HEK293 (cell line): ENCODE results near the gene ABI3BP.

Experiments
- KLF9 ChIP-seq: fragments of 450-650 bp; formaldehyde crosslinking; IDR thresholded peaks from 2 replicates; pipeline ENCODE4 v1.5.1; 2016; ENCODE audit warnings: missing biosample characterization, missing genetic modification characterization, low read depth
- SCRT1 ChIP-seq: fragments of 450-650 bp; formaldehyde crosslinking; IDR thresholded peaks from 2 replicates; pipeline ENCODE4 v1.5.1; 2016; ENCODE audit warnings: missing biosample characterization, missing genetic modification characterization, borderline replicate concordance
- ZFP41 ChIP-seq: fragments of 450-650 bp; formaldehyde crosslinking; IDR thresholded peaks from 2 replicates; pipeline ENCODE4 v1.5.1; 2016; ENCODE audit warnings: missing biosample characterization, missing genetic modification characterization, borderline replicate concordance
- TF ChIP-seq, protein P1 (sequence below): fragments of 450-650 bp; formaldehyde crosslinking; IDR thresholded peaks from 2 replicates; pipeline ENCODE4 v1.5.1; 2016; ENCODE audit warnings: missing biosample characterization, missing genetic modification characterization
- TF ChIP-seq, protein P2 (sequence below): fragments of 450-650 bp; formaldehyde crosslinking; IDR thresholded peaks from 2 replicates; pipeline ENCODE4 v1.5.1; 2016; ENCODE audit warnings: missing biosample characterization, missing genetic modification characterization, low read depth

- TF ChIP-seq, protein P1, sequence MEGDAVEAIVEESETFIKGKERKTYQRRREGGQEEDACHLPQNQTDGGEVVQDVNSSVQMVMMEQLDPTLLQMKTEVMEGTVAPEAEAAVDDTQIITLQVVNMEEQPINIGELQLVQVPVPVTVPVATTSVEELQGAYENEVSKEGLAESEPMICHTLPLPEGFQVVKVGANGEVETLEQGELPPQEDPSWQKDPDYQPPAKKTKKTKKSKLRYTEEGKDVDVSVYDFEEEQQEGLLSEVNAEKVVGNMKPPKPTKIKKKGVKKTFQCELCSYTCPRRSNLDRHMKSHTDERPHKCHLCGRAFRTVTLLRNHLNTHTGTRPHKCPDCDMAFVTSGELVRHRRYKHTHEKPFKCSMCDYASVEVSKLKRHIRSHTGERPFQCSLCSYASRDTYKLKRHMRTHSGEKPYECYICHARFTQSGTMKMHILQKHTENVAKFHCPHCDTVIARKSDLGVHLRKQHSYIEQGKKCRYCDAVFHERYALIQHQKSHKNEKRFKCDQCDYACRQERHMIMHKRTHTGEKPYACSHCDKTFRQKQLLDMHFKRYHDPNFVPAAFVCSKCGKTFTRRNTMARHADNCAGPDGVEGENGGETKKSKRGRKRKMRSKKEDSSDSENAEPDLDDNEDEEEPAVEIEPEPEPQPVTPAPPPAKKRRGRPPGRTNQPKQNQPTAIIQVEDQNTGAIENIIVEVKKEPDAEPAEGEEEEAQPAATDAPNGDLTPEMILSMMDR, result no peak
- no peak for TF ChIP-seq KLF9 (tag by site-specific recombination)
- TF ChIP-seq SCRT1, result no peak
- TF ChIP-seq, protein P2, sequence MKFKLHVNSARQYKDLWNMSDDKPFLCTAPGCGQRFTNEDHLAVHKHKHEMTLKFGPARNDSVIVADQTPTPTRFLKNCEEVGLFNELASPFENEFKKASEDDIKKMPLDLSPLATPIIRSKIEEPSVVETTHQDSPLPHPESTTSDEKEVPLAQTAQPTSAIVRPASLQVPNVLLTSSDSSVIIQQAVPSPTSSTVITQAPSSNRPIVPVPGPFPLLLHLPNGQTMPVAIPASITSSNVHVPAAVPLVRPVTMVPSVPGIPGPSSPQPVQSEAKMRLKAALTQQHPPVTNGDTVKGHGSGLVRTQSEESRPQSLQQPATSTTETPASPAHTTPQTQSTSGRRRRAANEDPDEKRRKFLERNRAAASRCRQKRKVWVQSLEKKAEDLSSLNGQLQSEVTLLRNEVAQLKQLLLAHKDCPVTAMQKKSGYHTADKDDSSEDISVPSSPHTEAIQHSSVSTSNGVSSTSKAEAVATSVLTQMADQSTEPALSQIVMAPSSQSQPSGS, result no peak
- TF ChIP-seq ZFP41, result no peak
Observed at GRCh38 chr3:100759950-100760349, 233.3 kb downstream of the ABI3BP start.
